H9 (cell line): ENCODE results near the gene ROBO3. TPM values are rescaled to one million over a fixed set of nuclear protein-coding genes. Genes with fewer than 3 reads are reported as not detected.

Experiments
- DNase-seq: peaks from one replicate; pipeline ENCODE4 v3.0.0-alpha.2; 2017
- H2AFZ ChIP-seq: one replicate; pipeline ENCODE4 v1.6.1; 2013; ENCODE audit warnings: mild to moderate bottlenecking, low read length, control low read depth, moderate library complexity
- H2AK5ac ChIP-seq: 2 replicates; pipeline ENCODE4 v1.6.1; 2013; ENCODE audit warnings: low read length, control low read depth, mixed read lengths; ENCODE audit not compliant: insufficient read length
- H2BK120ac ChIP-seq: one replicate; pipeline ENCODE4 v1.6.1; 2013; ENCODE audit warnings: low read depth, mild to moderate bottlenecking, low read length, control low read depth, inconsistent platforms; ENCODE audit not compliant: poor library complexity, severe bottlenecking
- H2BK12ac ChIP-seq: 2 replicates; pipeline ENCODE4 v1.6.1; 2013; ENCODE audit warnings: low read length, control low read depth, mixed read lengths, low read depth; ENCODE audit not compliant: insufficient read length
- H2BK15ac ChIP-seq: 2 replicates; pipeline ENCODE4 v1.6.1; 2013; ENCODE audit warnings: low read depth, low read length, control low read depth
- H2BK20ac ChIP-seq: one replicate; pipeline ENCODE4 v1.6.1; 2013; ENCODE audit warnings: low read depth, mild to moderate bottlenecking, low read length, control low read depth, inconsistent platforms; ENCODE audit not compliant: poor library complexity, severe bottlenecking
- H2BK5ac ChIP-seq: 2 replicates; pipeline ENCODE4 v1.6.1; 2013; ENCODE audit warnings: low read length, control low read depth, mixed read lengths; ENCODE audit not compliant: insufficient read length
- H3K14ac ChIP-seq: 2 replicates; pipeline ENCODE4 v1.6.1; 2013; ENCODE audit warnings: low read length, control low read depth; ENCODE audit not compliant: insufficient read depth
- H3K18ac ChIP-seq: 2 replicates; pipeline ENCODE4 v1.6.1; 2013; ENCODE audit warnings: low read depth, mild to moderate bottlenecking, mixed read lengths, low read length, control low read depth; ENCODE audit not compliant: insufficient read length
- H3K23ac ChIP-seq: 2 replicates; pipeline ENCODE4 v1.6.1; 2013; ENCODE audit warnings: low read length, control low read depth, mixed read lengths, low read depth; ENCODE audit not compliant: insufficient read length
- H3K23me2 ChIP-seq: 2 replicates; pipeline ENCODE4 v1.6.1; 2013; ENCODE audit warnings: low read depth, mild to moderate bottlenecking, mixed read lengths, low read length, control low read depth; ENCODE audit not compliant: insufficient read length, poor library complexity, severe bottlenecking
- H3K27ac ChIP-seq: 2 replicates; pipeline ENCODE4 v1.5.1; 2013; ENCODE audit warnings: low read length, control low read depth, mixed read lengths, low read depth; ENCODE audit not compliant: insufficient read length
- H3K27me3 ChIP-seq: 2 replicates; pipeline ENCODE4 v1.6.1; 2013; ENCODE audit warnings: low read length, control low read depth, inconsistent platforms; ENCODE audit not compliant: insufficient read depth
- H3K4ac ChIP-seq: 2 replicates; pipeline ENCODE4 v1.6.1; 2013; ENCODE audit warnings: low read depth, mild to moderate bottlenecking, control low read depth, inconsistent platforms, low read length, moderate library complexity
- H3K4me1 ChIP-seq: 2 replicates; pipeline ENCODE4 v1.6.1; 2013; ENCODE audit warnings: low read length, control low read depth, inconsistent platforms; ENCODE audit not compliant: insufficient read depth
- H3K4me2 ChIP-seq: 2 replicates; pipeline ENCODE4 v1.6.1; 2013; ENCODE audit warnings: low read length, control low read depth, mixed read lengths; ENCODE audit not compliant: insufficient read length, insufficient read depth
- H3K56ac ChIP-seq: 2 replicates; pipeline ENCODE4 v1.6.1; 2013; ENCODE audit warnings: low read depth, mild to moderate bottlenecking, mixed read lengths, low read length, control low read depth; ENCODE audit not compliant: insufficient read length
- H3K79me1 ChIP-seq: 2 replicates; pipeline ENCODE4 v1.6.1; 2013; ENCODE audit warnings: low read depth, mild to moderate bottlenecking, moderate library complexity, low read length, control low read depth, inconsistent platforms; ENCODE audit not compliant: insufficient read depth, poor library complexity, severe bottlenecking
- H3K79me2 ChIP-seq: 2 replicates; pipeline ENCODE4 v1.6.1; 2013; ENCODE audit warnings: low read length, control low read depth, inconsistent platforms; ENCODE audit not compliant: insufficient read depth
- H3K9ac ChIP-seq: 2 replicates; pipeline ENCODE4 v1.6.1; 2013; ENCODE audit warnings: low read length, control low read depth, mixed read lengths; ENCODE audit not compliant: insufficient read length; ENCODE audit errors: extremely low read depth
- H3K9me3 ChIP-seq: one replicate; pipeline ENCODE4 v1.6.1; 2013; ENCODE audit warnings: low read depth, low read length, inconsistent platforms; ENCODE audit not compliant: control insufficient read depth
- H3T11ph ChIP-seq: one replicate; pipeline ENCODE4 v1.6.1; 2013; ENCODE audit warnings: mild to moderate bottlenecking, low read length, control low read depth, inconsistent platforms
- H4K20me1 ChIP-seq: one replicate; pipeline ENCODE4 v1.6.1; 2013; ENCODE audit not compliant: control insufficient read depth, insufficient read length, insufficient read depth
- H4K5ac ChIP-seq: 2 replicates; pipeline ENCODE4 v1.6.1; 2013; ENCODE audit warnings: low read depth, mild to moderate bottlenecking, mixed read lengths, low read length, control low read depth; ENCODE audit not compliant: insufficient read length
- H4K8ac ChIP-seq: replicated peaks from 2 replicates; pipeline ENCODE4 v1.6.1; 2013; ENCODE audit warnings: low read length, control low read depth, mixed read lengths, low read depth; ENCODE audit not compliant: insufficient read length
- H4K91ac ChIP-seq: 2 replicates; pipeline ENCODE4 v1.6.1; 2013; ENCODE audit warnings: low read depth, mild to moderate bottlenecking, moderate library complexity, mixed read lengths, low read length, control low read depth; ENCODE audit not compliant: insufficient read length
- H3K27ac Mint-ChIP-seq, 3 experiments: 2 replicates in 2 of 3; 3 replicates in 1 of 3; pipeline ENCODE4 v1.8.0; 2020 to 2021; ENCODE audit warnings: mixed read lengths in 3 of 3, mild to moderate bottlenecking in 1 of 3, moderate library complexity in 1 of 3
- H3K27me3 Mint-ChIP-seq: 2 replicates; pipeline ENCODE4 v1.8.0; 2021; ENCODE audit warnings: low read depth, mild to moderate bottlenecking, moderate library complexity, mixed read lengths
- H3K36me3 Mint-ChIP-seq, 3 experiments: 2 replicates in 2 of 3; 3 replicates in 1 of 3; pipeline ENCODE4 v1.8.0; 2020 to 2021; ENCODE audit warnings: low read depth in 3 of 3, mixed read lengths in 3 of 3; ENCODE audit not compliant: insufficient read depth in 1 of 3
- H3K4me1 Mint-ChIP-seq, 2 experiments: 2 replicates each; pipeline ENCODE4 v1.8.0; 2020; ENCODE audit warnings: mixed read lengths in 2 of 2
- H3K4me3 Mint-ChIP-seq, 2 experiments: 2 replicates in 1 of 2; 3 replicates in 1 of 2; pipeline ENCODE4 v1.8.0; 2020 to 2021; ENCODE audit warnings: mild to moderate bottlenecking in 2 of 2, mixed read lengths in 2 of 2, moderate library complexity in 1 of 2
- H3K9me3 Mint-ChIP-seq, 2 experiments: 2 replicates in 1 of 2; 3 replicates in 1 of 2; pipeline ENCODE4 v1.8.0; 2020; ENCODE audit warnings: mild to moderate bottlenecking in 2 of 2, mixed read lengths in 2 of 2, moderate library complexity in 1 of 2
- CTCF ChIP-seq: fragments of 200-600 bp; sonication (generic); conservative IDR thresholded peaks from 3 replicates; pipeline ENCODE4 v1.8.0; 2021; ENCODE audit warnings: antibody characterized with exemption, mild to moderate bottlenecking
- WGBS: extraction: QIAGEN DNeasy Blood & Tissue Kit; methylation state at CpG from one replicate; pipeline ENCODE4 v1.1.7; 2013; ENCODE audit warnings: missing lambda C conversion rate, low lambda C conversion rate, mixed read lengths; ENCODE audit not compliant: insufficient read length; ENCODE audit errors: extremely low coverage; 5-methylcytosine and 5-hydroxymethylcytosine counted together
- total RNA-seq: library from RNA; stranded (reverse); gene quantifications from 2 replicates; pipeline ENCODE4 v1.2.1, GENCODE V29; 2021

Gene ROBO3
- total RNA-seq, 1 experiment from 2014 or later = 12.6 TPM

- H3K4ac ChIP-seq = no peak overlapping the region
- no peak overlapping the region for H3K4me2 ChIP-seq
- H2AK5ac ChIP-seq = no peak overlapping the region
- Mint-ChIP-seq H3K4me1 (peaks cover 11 to 25% of the 10 kb centered on the region in 2 experiments), H3K9me3 (no peaks in the 10 kb centered on the region; a peak in 1 of 5 replicates), H3K27ac (no peak overlapping the region), H3K36me3 (no peaks in the 10 kb centered on the region), H3K27me3 (peaks cover 60% of the 10 kb centered on the region), H3K4me3 (no peak overlapping the region)
- H4K20me1 ChIP-seq = no peaks in the 10 kb centered on the region
- H2BK12ac ChIP-seq = no peak overlapping the region
- no peak overlapping the region for H2AFZ ChIP-seq
- H2BK120ac ChIP-seq = no peak overlapping the region
- no peak overlapping the region for H2BK5ac ChIP-seq
- no peak overlapping the region for H3K9ac ChIP-seq
- H3K23me2 ChIP-seq = peaks cover 3% of the 10 kb centered on the region
- no peak overlapping the region for H3K18ac ChIP-seq
- H4K5ac ChIP-seq = no peak overlapping the region
- no peak for DNase-seq
- no peak overlapping the region for H3K56ac ChIP-seq
- TF ChIP-seq CTCF = no peak
- H3K4me1 ChIP-seq = no peaks in the 10 kb centered on the region
- WGBS = no CpG with 5 or more reads among the region's 3 CpGs
- no peaks in the 10 kb centered on the region for H3K79me2 ChIP-seq
- no peak overlapping the region for H4K91ac ChIP-seq
- no peaks in the 10 kb centered on the region for H3K9me3 ChIP-seq
- H3K27ac ChIP-seq = no peak overlapping the region
- peaks cover 21% of the 10 kb centered on the region for H3K27me3 ChIP-seq
- no peak overlapping the region for H3K23ac ChIP-seq
- no peak overlapping the region for H2BK20ac ChIP-seq
- no peak overlapping the region for H3K14ac ChIP-seq
- H2BK15ac ChIP-seq = no peak overlapping the region
- H3T11ph ChIP-seq = no peak overlapping the region
- no peak overlapping the region for H4K8ac ChIP-seq
- no peaks in the 10 kb centered on the region for H3K79me1 ChIP-seq
Observed at GRCh38 chr11:124834526-124835180, 30.6 kb upstream of the ROBO3 start.
